SK-N-SH treated with all-trans-retinoic acid at 6 μM for 48 hours (cell line): ENCODE results near the gene CYTH4.

Experiments
- ATAC-seq: fragments of 200-7000 bp; cut with Tn5 transposase; 3 replicates; pipeline ENCODE4 v1.9.1; 2020; ENCODE audit warnings: mild to moderate bottlenecking, moderate library complexity
- ARNTL ChIP-seq: fragments of 450-650 bp; formaldehyde crosslinking; IDR thresholded peaks from 2 replicates; pipeline ENCODE4 v1.5.0; 2020; ENCODE audit warnings: low read depth, mild to moderate bottlenecking, moderate library complexity, borderline replicate concordance
- BACH2 ChIP-seq: fragments of 250-450 bp; sonication (Bioruptor Pico); IDR thresholded peaks from 2 replicates; pipeline ENCODE4 v1.9.0; 2021; ENCODE audit warnings: mild to moderate bottlenecking, borderline replicate concordance
- CSDC2 ChIP-seq: fragments of 250-450 bp; sonication (Bioruptor Pico); IDR thresholded peaks from 2 replicates; pipeline ENCODE4 v1.5.0; 2020; ENCODE audit warnings: mild to moderate bottlenecking, moderate library complexity
- ESRRG ChIP-seq: fragments of 250-450 bp; sonication (Bioruptor Pico); IDR thresholded peaks from 2 replicates; pipeline ENCODE4 v1.6.1; 2021; ENCODE audit warnings: mild to moderate bottlenecking
- GLIS3 ChIP-seq: fragments of 250-450 bp; sonication (Bioruptor Pico); IDR thresholded peaks from 2 replicates; pipeline ENCODE4 v1.5.0; 2020; ENCODE audit warnings: mild to moderate bottlenecking, moderate library complexity
- ISL1 ChIP-seq: fragments of 250-450 bp; sonication (Bioruptor Pico); IDR thresholded peaks from 2 replicates; pipeline ENCODE4 v2.1.2; 2022; ENCODE audit warnings: mild to moderate bottlenecking, moderate library complexity
- OSR1 ChIP-seq: fragments of 250-450 bp; sonication (Bioruptor Pico); IDR thresholded peaks from 2 replicates; pipeline ENCODE4 v1.8.0; 2022; ENCODE audit warnings: moderate library complexity, mild to moderate bottlenecking, inconsistent platforms
- PPARA ChIP-seq: fragments of 250-450 bp; sonication (Bioruptor Pico); IDR thresholded peaks from 2 replicates; pipeline ENCODE4 v1.5.0; 2020; ENCODE audit warnings: mild to moderate bottlenecking, borderline replicate concordance
- RARB ChIP-seq: fragments of 250-450 bp; sonication (Bioruptor Pico); IDR thresholded peaks from 2 replicates; pipeline ENCODE4 v1.8.0; 2021; ENCODE audit warnings: mild to moderate bottlenecking, moderate library complexity
- SNAI2 ChIP-seq: fragments of 250-450 bp; sonication (Bioruptor Pico); IDR thresholded peaks from 2 replicates; pipeline ENCODE4 v1.5.0; 2020; ENCODE audit warnings: mild to moderate bottlenecking, moderate library complexity
- TCF4 ChIP-seq: fragments of 250-450 bp; sonication (Bioruptor Pico); IDR thresholded peaks from 2 replicates; pipeline ENCODE4 v1.8.0; 2021; ENCODE audit warnings: mild to moderate bottlenecking, moderate library complexity, borderline replicate concordance
- TOX ChIP-seq: fragments of 250-450 bp; sonication (Bioruptor Pico); IDR thresholded peaks from 2 replicates; pipeline ENCODE4 v1.8.0; 2021; ENCODE audit warnings: mild to moderate bottlenecking, moderate library complexity, borderline replicate concordance
- ZC3H10 ChIP-seq: fragments of 250-450 bp; sonication (Bioruptor Pico); IDR thresholded peaks from 2 replicates; pipeline ENCODE4 v1.5.1; 2021; ENCODE audit warnings: mild to moderate bottlenecking, moderate library complexity
- ZFP3 ChIP-seq: fragments of 250-450 bp; sonication (Bioruptor Pico); IDR thresholded peaks from 2 replicates; pipeline ENCODE4 v1.5.0; 2020; ENCODE audit warnings: mild to moderate bottlenecking, moderate library complexity
- ZFP30 ChIP-seq: fragments of 450-650 bp; formaldehyde crosslinking; IDR thresholded peaks from 2 replicates; pipeline ENCODE4 v1.5.0; 2022; ENCODE audit warnings: mild to moderate bottlenecking, moderate library complexity
- ZNF70 ChIP-seq: fragments of 450-650 bp; formaldehyde crosslinking; IDR thresholded peaks from 2 replicates; pipeline ENCODE4 v1.5.0; 2020; ENCODE audit warnings: mild to moderate bottlenecking, moderate library complexity
- ZNF8 ChIP-seq: fragments of 450-650 bp; formaldehyde crosslinking; IDR thresholded peaks from 2 replicates; pipeline ENCODE4 v1.5.0; 2020; ENCODE audit warnings: mild to moderate bottlenecking, moderate library complexity
- TF ChIP-seq, protein P1 (sequence below): fragments of 250-450 bp; sonication (Bioruptor Pico); IDR thresholded peaks from 2 replicates; pipeline ENCODE4 v1.8.0; 2020; ENCODE audit warnings: mild to moderate bottlenecking, moderate library complexity, borderline replicate concordance
- TF ChIP-seq, protein P2 (sequence below): fragments of 250-450 bp; sonication (Bioruptor Pico); IDR thresholded peaks from 2 replicates; pipeline ENCODE4 v1.5.1; 2020; ENCODE audit warnings: low read depth, mild to moderate bottlenecking, moderate library complexity

CYTH4 gene

DNA sequence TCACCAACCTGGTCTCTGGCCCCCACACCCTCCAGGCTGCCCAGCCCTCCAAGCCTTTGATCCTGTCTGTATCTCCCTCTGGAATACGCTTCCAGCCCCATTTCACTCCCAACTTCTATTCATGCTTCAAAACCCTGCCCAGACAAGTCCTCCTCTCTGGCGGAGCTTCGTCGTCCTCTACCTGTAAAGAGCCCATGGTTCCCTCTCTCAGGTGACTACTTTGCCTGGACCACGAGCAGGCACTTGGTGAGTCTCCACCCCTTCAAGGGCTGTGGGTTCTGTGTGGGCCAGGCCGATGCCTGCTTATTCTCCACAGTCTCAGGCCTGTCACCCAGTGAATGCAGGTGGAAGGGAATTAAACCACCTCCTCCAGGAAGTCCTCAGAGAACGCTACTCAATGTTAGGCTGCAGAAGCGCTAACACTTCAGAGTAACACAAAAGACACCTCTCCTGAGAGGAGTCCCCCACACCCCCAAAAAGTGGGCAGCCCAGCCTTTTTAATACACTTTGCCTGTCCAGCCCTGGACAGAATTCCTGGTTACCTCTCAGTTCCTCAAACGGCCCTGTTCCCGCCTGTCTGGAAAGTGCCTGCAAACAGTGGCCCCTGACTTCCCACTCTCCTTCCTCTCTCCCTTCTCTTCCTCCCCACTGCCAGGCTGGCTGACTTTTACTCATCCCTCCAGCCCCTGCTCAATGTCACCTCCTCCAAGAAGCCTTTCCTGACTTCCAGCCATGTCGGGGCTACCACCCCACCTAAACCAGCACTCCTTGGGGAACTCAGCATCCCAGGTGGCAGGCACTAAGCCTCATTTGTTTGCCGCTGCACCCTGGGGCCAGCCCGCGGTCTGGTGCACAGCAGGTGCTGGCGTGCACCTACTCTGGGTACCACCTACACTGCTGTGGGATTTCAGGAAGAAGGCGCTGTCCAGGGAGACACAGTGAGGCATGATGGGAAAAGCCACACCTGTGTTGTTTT, 47.3 kb upstream of the CYTH4 start:
- ATAC-seq, result no peak
- TF ChIP-seq ARNTL (CRISPR knock-in tag) (no peak), ZFP3 (CRISPR knock-in tag) (peak; percentile 96)

- TF ChIP-seq TOX, result no peak
- no peak for TF ChIP-seq ISL1
- TF ChIP-seq ZFP30 (CRISPR knock-in tag), result no peak
- no peak for TF ChIP-seq GLIS3 (CRISPR knock-in tag)
- TF ChIP-seq SNAI2, result no peak
- TF ChIP-seq RARB (CRISPR knock-in tag), result no peak
- TF ChIP-seq ZC3H10 (CRISPR knock-in tag), result no peak
- no peak for TF ChIP-seq ESRRG (CRISPR knock-in tag)
- TF ChIP-seq, protein P1, sequence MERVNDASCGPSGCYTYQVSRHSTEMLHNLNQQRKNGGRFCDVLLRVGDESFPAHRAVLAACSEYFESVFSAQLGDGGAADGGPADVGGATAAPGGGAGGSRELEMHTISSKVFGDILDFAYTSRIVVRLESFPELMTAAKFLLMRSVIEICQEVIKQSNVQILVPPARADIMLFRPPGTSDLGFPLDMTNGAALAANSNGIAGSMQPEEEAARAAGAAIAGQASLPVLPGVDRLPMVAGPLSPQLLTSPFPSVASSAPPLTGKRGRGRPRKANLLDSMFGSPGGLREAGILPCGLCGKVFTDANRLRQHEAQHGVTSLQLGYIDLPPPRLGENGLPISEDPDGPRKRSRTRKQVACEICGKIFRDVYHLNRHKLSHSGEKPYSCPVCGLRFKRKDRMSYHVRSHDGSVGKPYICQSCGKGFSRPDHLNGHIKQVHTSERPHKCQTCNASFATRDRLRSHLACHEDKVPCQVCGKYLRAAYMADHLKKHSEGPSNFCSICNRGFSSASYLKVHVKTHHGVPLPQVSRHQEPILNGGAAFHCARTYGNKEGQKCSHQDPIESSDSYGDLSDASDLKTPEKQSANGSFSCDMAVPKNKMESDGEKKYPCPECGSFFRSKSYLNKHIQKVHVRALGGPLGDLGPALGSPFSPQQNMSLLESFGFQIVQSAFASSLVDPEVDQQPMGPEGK (CRISPR knock-in tag), result no peak
- TF ChIP-seq BACH2 (CRISPR knock-in tag), result no peak
- TF ChIP-seq PPARA (CRISPR knock-in tag), result no peak
- no peak for TF ChIP-seq OSR1 (CRISPR knock-in tag)
- no peak for TF ChIP-seq CSDC2 (CRISPR knock-in tag)
- no peak for ATAC-seq
These were observed 46.3 kb upstream of the CYTH4 start for GRCh38 chr22:37235897-37236607.

DNA sequence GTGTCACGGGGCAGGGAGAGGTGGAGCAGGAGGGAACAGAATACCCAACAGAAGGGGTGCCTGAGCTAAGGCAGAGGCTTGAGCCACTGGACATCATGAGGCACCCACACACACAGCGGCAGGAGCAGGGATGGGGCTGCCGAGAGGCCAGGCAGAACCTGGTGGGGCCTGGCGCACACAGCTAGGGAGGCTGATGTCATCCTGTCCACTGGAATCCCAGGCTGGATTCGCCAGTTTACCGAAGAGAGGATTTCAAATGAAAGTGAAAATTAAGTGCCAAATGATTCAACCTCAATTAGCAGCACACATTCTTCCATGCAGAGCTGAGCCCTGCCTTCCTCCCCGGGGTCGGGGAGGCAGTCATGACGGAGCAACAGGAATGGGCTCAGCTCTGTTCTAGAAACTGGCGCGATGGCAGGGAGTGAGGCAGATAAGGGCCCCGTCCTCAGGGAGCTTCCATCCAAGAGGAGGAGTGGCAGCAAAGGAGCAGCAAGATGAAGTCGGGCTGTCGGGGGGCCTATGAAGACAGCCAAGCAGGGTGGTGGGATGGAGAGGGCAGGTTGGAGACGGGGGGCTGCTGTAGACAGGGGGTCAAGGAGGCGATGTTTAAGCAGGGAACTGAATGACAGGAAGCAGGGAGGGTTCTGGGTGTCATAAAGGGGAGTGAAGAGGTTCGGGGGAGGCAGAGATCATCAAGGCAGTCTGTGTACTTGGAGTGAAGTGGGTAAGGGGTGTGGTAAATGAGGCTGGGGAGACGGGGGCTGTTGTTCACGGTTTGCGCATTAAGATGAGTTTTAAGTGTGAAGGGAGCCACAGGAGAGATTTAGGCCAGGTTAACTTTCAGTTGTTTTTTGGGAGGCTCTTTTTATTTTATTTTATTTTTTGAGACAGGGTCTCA, 44.7 kb upstream of the CYTH4 start:
- no peak for TF ChIP-seq CSDC2 (CRISPR knock-in tag)
- TF ChIP-seq RARB (CRISPR knock-in tag), result no peak
- no peak for TF ChIP-seq ZNF70 (CRISPR knock-in tag)
- TF ChIP-seq ZFP30 (CRISPR knock-in tag), result no peak
- no peak for TF ChIP-seq BACH2 (CRISPR knock-in tag)
- TF ChIP-seq TCF4 (CRISPR knock-in tag), result no peak
- TF ChIP-seq OSR1 (CRISPR knock-in tag), result no peak
- TF ChIP-seq, protein P2, sequence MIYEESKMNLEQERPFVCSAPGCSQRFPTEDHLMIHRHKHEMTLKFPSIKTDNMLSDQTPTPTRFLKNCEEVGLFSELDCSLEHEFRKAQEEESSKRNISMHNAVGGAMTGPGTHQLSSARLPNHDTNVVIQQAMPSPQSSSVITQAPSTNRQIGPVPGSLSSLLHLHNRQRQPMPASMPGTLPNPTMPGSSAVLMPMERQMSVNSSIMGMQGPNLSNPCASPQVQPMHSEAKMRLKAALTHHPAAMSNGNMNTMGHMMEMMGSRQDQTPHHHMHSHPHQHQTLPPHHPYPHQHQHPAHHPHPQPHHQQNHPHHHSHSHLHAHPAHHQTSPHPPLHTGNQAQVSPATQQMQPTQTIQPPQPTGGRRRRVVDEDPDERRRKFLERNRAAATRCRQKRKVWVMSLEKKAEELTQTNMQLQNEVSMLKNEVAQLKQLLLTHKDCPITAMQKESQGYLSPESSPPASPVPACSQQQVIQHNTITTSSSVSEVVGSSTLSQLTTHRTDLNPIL, result no peak
- TF ChIP-seq ESRRG (CRISPR knock-in tag), result no peak
- TF ChIP-seq, protein P1 (CRISPR knock-in tag), result no peak
- no peak; the same call in 2 of the 3 replicates for ATAC-seq

DNA sequence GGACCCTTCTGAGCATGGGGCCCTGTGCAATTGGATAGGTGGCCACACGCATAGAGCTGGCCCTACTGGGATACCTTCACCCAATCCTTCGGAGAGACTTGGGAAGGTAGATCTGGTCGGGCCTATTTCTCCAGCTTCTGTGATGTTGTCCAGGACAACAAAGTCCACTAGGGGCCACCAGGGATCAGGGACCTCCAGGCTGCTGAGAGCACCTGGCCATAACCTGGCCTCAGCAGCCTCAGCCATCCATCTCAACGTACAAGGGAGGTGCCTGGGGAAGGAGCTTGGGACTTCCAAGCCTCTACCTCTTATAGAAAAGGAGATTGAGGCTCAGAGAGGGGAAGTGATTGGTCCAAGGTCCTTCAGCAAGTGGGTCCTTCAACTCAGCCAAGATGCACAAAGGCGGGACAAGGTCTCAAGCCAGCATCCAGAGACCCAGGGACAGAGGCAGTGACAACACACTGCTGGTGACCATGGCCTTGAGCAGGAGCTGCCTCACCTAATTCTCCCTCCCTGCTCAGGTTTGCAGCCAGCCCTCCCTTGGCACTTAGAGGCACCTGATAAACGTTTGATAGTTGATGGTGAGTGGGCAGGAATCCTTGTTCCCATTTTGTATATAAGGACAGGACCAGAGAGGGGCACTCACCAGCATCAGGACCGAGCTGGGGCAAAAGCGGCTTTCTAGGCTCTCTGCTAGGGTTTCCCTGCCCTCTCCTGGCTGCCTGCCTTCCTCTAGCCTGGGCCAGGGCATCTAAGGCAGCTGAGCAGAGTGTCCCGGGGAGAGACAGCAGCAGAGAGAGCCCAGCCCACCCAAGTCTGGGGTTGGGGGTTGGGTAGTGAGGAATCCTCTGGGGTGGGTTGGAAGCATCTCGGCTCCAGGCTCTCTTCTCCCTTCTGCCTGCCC, 42.7 kb upstream of the CYTH4 start:
- TF ChIP-seq ISL1 (no peak), ZC3H10 (CRISPR knock-in tag) (no peak), ZNF8 (CRISPR knock-in tag) (no peak)
- TF ChIP-seq, protein P1 (CRISPR knock-in tag), result no peak
- no peak for ATAC-seq
